ENCODE data around the gene PADI2. TPM values are rescaled to one million over a fixed set of nuclear protein-coding genes. Genes with fewer than 3 reads are reported as not detected.

PADI2 gene
- total and polyA plus RNA-seq, 2 of the 8 experiments (the other 6 are each of a cell fraction or from before 2014, with no cell fraction given): 1.6 to 7.5 TPM

DNA sequence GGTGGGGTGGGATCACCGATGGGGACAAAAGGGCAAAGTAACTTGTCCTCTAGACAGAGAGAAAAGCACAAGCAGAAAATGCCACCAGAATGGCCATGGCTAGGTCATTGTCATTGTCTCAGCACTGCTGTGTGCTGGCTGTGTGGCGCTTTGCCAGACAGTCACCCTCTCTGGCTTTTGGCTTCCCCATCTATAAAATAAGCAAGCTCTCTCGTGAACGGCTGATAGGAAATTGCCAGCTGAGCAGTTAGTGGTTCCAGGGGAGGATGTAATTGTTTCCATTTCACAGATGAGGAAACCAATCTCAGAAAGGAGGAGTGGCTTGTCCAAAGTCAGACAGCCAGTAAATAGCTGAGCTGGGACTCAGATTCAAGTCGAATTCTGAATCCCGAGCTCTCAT lies 32.5 kb downstream of the PADI2 start (continued):
- TF ChIP-seq CEBPB (IDR thresholded peaks at IDR 0.05; ENCODE audit: low read depth, low read length): no peak
